ENCODE data around the gene CLEC3A.

GRCh38 chr16:78025631-78026030 is 3.3 kb downstream of the CLEC3A start:
- no peak for TF ChIP-seq ZNF350 (tag by site-specific recombination; IDR thresholded peaks at IDR 0.05)
- TF ChIP-seq HOXD13 (CRISPR knock-in tag; IDR thresholded peaks at IDR 0.05; ENCODE audit: borderline replicate concordance): no peak
- TF ChIP-seq ZNF530 (tag by site-specific recombination; IDR thresholded peaks at IDR 0.05; ENCODE audit: low read depth): no peak
- TF ChIP-seq CTCF (tag by site-specific recombination; IDR thresholded peaks at IDR 0.05): no peak
- no peak for TF ChIP-seq REST (tag by site-specific recombination; IDR thresholded peaks at IDR 0.05)
- no peak for TF ChIP-seq IKZF3 (tag by site-specific recombination; IDR thresholded peaks at IDR 0.05)
- no peak for TF ChIP-seq KLF9 (tag by site-specific recombination; IDR thresholded peaks at IDR 0.05; ENCODE audit: low read depth)
- no peak for TF ChIP-seq ZNF747 (tag by site-specific recombination; IDR thresholded peaks at IDR 0.05)
- TF ChIP-seq HIC1 (tag by site-specific recombination; IDR thresholded peaks at IDR 0.05): no peak
- TF ChIP-seq ZBTB49 (tag by site-specific recombination; IDR thresholded peaks at IDR 0.05; ENCODE audit: low read depth): no peak
- TF ChIP-seq PBX3 (CRISPR knock-in tag; IDR thresholded peaks at IDR 0.05): no peak
- no peak for TF ChIP-seq ZNF398 (tag by site-specific recombination; IDR thresholded peaks at IDR 0.05)
- no peak for TF ChIP-seq YY1 (tag by site-specific recombination; IDR thresholded peaks at IDR 0.05)
- TF ChIP-seq ZNF146 (tag by site-specific recombination; IDR thresholded peaks at IDR 0.05): no peak
